GM19324 (cell line): ENCODE measurements around the gene BZW2.
A peak's percentile ranks its signal among the peaks of the same experiment; 100 is the strongest.
"Not testable (repeated sequence)": the region's sequence is repeated elsewhere in the genome, so short reads cannot be mapped to it uniquely, and the experiment has no call there.

ENCODE experiments used
- ATAC-seq: cut with Tn5 transposase; IDR thresholded peaks from one replicate; pipeline ENCODE4 v1.9.1; 2021; ENCODE audit warnings: mild to moderate bottlenecking, moderate library complexity; ENCODE audit not compliant: unreplicated experiment, low FRiP score

BZW2 gene

GRCh38 chr7:16644636-16645592 lies 1.1 kb upstream of the BZW2 start:
- ATAC-seq: peak; percentile 14

DNA sequence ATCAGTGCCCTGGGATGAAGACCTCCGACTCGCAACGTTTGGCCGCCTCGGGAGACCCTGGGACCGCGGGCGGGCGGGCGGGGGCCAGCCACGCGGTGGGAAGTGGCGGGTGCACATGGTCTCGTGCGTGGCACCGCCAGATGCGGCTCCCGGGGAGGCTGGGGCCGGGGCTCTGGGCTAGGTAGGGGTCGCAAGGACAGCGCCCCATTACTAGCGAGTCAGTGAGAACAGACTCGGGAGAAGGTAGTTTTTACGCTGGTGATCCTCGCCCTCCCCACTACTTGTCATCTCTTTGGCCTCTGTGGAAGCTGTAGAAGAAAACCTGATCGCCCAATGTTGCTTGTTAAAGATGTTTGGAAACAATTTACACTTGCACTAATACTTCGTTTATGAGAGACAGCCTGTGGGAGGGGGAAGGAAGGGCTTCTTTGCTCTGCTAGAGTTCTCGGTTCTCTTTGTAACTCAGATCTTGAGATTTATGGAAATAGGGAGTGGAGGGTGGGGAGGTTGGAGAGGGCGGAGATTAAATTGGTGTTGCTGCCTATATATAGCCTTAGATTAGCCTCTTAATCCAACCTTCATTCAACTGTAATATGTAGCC lies 591 bp downstream of the BZW2 start:
- no peak for ATAC-seq

- no peak for ATAC-seq
Measured at GRCh38 chr7:16647435-16647960, 1.5 kb downstream of the BZW2 start.

DNA sequence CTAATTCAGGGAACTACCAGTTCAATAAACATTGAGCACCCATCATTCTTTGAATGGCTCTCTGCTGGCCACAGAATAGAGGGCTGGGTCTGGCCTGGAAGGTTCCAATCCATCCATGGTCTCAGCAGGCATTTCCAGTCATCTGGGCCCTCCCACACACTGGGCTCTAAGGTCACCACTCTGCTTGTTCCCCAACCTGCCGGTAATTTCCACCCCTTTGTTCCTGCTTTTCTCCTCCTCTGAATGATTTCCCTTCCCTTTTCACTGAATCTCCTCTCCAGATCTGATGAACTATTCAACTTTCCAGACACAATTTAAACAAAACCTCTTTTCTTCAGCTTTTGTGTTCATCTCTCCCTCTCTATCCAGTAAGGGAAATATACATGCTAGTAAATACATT lies 2.6 kb downstream of the BZW2 start:
- no peak for ATAC-seq

GRCh38 chr7:16649196-16649595 lies 3.2 kb downstream of the BZW2 start:
- ATAC-seq: no peak

DNA sequence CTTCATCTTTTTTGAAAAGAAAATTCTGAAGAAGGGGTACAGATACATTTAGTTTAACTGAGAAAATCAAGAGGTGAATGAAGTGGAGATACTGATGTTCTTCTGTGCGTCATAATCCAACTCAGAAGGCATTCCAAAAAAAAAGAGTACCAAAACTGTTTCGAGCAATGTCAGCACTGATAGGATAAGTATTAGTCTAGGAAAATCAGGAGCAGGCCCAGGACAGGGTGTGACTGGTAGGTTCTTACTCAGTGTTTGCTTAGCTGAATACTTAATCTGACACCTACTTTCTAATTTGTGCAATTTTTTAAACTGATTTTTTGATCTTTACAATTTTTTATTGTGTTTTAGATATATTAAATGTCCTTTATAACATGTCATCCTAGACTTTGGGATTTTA lies 4.3 kb downstream of the BZW2 start:
- ATAC-seq: no peak

- ATAC-seq: no peak
Measured at GRCh38 chr7:16651396-16652239, 5.6 kb downstream of the BZW2 start.

GRCh38 chr7:16652240-16652583 lies 6.2 kb downstream of the BZW2 start:
- ATAC-seq: no peak

DNA sequence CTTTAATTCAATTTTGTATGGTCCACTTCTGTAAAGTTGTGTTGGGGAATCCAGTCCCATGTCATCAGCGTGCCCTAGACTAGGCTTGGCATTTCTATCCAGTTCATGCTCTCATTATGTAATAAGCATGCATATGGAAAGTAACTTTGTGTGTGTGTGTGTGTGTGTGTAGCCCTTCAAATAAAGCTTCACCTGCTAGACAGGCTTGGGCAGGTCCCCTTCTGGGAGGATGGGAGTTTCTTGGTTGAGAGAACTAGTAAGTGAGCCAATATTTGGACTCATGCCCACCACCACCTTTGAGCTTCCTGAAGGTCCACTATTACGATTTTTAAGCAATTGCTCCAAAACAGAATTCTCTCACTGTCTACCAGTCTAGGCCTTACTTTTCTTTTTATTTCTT lies 6.9 kb downstream of the BZW2 start:
- no peak for ATAC-seq

DNA sequence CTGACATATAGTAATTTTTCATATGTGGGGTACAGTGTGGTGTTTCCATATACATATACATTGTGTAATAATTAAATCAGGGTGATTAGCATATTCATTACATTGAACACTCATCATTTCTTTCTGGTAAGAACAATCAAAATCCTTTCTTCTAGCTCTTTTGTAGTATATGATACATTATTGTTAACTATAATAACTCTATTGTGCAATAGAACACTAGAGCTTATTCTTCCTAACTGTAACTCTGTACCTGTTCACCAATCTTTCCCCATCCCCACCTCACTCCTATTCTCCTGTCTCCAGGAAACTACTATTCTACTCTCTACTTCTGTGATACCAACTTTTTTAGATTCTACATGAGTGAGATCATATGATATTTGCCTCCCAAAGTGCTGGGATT lies 9.4 kb downstream of the BZW2 start:
- ATAC-seq: no peak

DNA sequence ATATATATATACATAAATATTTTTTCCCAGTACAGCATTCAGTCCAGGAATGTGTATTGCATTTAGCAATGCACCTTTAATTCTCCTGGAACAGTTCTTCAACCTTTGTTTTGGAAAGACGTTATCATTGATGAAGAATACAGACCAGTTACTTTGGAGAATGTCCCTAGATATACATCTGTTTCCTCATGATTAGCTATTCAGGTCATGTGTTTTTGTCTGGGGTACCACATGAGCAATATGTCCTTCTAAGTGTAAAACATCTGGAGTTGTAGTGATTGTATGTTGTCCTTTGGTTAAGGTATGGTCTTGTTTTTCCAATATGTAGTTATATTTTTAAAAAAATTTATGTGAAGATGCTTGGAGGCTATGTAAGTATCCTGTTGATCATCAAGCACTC lies 10.2 kb downstream of the BZW2 start:
- no peak for ATAC-seq

GRCh38 chr7:16657656-16658279 lies 11.8 kb downstream of the BZW2 start:
- ATAC-seq: no peak

DNA sequence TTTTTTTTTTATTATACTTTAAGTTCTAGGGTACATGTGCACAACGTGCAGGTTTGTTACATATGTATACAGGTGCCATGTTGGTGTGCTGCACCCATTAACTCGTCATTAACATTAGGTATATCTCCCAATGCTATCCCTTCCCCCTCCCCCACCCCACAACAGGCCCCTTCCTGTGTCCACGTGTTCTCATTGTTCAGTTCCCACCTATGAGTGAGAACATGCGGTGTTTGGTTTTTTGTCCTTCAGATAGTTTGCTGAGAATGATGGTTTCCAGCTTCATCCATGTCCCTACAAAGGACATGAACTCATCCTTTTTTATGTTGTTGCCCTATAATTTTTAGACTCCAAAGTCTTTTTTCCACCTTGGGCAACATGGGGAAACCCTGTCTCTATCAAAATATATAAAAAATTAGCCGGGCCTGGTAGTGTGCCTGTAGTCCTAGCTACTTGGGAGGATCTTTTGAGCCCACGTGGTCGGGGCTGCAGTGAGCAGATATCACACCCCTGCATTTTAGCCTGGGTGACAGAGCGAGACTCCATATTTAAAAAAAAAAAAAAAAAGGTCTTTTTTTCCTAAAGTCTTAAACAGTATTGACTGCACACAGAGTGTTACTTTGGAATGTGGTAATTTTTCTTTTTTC lies 14.0 kb downstream of the BZW2 start:
- not testable (repeated sequence) for ATAC-seq

DNA sequence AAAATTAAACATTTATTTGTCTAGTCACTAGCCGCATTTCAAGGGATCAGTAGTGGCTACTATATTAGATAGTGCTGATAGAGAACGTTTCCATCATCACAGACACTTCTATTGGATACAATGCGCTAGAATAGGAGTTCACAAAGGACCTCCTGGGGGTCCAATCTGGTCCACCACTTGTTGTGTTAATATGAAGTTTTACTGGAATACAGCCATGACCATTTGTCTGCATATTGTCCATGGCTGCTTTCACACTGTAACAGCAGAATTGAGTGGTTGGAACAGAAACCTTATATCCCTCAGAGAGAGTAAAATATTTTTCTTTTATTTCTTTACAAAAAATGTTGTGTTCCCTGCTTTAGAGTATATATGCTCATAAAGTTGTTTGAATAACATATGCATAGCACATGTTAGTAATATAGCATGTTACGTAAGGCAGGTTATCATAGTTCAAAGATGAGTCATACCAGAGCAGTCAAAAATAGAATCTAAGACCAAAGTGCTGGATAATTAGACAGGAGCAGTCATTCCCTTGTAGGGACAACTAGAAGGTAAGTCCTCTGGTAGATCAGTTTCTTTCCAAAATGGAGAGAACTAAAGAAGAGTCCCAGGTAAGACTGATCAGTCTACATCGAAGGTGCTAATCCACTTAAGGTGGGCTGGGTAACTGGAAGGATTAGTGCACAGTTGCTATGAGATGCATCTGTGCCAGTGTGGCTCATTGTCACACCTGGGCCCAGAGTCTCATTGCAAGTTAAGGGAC lies 14.9 kb downstream of the BZW2 start:
- no peak for ATAC-seq

- ATAC-seq: no peak
Measured at GRCh38 chr7:16661924-16662323, 15.9 kb downstream of the BZW2 start.

GRCh38 chr7:16667355-16667754 lies 21.4 kb downstream of the BZW2 start:
- no peak for ATAC-seq

DNA sequence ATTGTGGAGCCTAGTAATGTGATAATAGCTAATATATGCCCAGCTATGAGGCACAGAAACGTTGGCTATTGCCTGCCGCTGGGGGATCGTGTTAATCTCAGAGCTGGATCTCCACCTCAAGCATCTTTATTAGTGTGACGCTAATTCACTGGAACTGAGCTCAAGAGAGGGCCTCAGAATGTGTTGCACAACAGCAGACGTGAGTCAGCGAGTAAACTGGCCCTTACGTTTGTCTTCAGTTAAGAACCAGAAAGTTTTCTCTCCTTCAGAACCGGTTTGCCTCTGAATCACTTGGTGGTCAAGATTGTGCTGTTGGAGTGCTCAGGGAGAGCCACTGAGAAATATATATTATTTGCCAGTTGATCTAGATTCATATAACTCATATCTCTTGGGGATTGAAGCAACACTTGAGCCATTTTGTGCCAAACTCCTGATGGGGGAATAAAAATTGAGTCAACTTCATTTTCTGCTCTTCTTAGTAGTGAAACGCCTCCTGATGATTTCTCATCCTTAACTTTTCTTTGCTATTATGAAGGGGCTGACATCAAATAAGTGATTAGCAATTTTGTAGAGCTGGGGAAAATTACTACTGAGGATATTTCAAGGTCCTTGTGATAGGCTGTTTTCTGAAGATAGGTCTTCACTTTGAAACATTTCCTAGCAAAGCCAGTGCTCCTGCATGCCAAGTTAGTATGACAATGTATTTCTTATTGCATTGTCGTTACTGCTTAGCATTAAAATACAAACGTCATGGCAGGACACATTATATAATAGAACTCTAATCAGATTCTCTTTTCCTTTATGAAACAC lies 22.3 kb downstream of the BZW2 start:
- no peak for ATAC-seq

- ATAC-seq: no peak
Measured at GRCh38 chr7:16668978-16669377, 23.0 kb downstream of the BZW2 start.
